CD4-positive, alpha-beta T cell treated with Interleukin-6 for 4 hours (primary cell): ENCODE data around the gene HS3ST6.
A peak's percentile ranks its signal among the peaks of the same experiment; 100 is the strongest.
"Not testable (repeated sequence)": the region's sequence is repeated elsewhere in the genome, so short reads cannot be mapped to it uniquely, and the experiment has no call there.

ENCODE experiments used
- DNase-seq: peaks from one replicate; pipeline ENCODE4 v3.0.0-alpha.2; 2020; ENCODE audit warnings: mixed read lengths

HS3ST6 gene

GRCh38 chr16:1924095-1924494 lies 5.9 kb upstream of the HS3ST6 start:
- DNase-seq = no peak

DNA sequence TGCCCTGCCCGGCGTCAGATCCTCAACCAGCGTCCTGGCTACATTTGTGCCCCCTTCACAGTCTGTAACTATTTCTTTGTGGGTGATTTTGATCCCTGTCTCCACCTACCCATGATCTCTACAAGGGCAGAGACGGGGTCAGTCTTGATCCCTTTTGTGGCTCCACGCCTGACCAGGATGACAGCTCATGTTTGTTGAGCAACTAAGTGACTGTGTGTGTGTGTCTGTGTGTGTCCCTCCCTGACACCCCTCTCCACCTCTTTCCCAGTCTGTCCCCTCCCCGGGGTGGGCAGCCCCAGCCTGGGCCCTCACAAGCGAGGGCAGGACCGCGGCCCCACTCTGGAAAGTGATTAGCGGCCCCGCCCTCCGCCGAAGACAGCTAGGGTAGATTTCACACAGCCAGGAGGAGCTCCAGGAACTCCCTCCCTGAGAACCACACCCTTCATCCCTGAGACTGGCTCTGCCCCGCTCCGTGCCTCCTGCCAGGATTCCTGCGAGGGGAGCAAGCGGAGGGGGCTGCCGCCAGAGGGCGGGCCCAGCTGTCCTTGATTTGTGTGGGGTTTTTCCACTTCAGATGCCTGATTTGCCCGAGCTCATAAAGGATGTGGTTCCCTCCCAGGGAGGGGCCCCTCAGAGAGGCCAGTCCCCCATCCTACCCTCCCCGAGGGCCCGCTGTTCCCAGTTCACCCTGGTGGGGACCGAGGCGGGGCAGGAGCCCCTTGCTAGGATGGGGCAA lies 5.3 kb upstream of the HS3ST6 start:
- peak; percentile 38 for DNase-seq

DNA sequence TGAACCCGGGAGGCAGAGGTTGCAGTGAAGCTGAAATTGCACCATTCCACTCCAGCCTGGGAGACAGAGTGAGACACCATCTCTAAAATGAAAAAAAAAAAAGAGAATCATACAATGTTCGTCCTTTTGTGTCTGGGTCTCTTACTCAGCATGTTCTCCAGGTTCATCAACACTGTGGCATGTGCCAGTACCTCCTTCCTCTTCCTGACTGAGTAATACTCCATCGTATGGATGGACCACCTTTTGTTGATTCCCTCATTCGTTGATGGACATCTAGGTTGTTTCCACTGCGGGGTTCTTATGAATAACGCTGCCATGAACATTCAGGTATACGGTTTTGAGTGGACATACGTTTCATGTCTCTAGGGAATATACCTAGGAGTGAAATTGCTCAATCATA lies 4.1 kb upstream of the HS3ST6 start:
- DNase-seq = no peak

DNA sequence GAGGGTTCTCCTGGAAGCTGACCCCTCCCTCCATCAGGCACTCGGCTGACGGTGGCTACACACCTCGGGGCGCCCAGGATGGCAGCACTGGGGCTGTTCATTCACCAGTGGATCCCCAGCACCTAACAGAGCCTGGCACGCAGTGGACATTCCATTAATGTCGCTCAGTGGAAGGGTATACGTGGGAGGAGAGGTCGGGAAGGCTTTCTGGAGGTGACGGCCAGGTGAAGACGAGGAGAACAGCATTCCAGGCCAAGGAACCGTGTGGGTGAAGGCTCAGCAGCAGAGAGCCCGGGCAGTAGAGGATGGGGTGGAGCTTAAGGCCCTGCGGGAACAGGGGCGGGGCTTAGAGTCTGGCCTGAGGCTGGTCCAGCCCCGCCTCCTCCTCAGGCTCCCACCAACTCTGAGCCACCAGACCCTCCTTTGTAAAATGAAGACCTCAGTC lies 2.5 kb upstream of the HS3ST6 start:
- peak; percentile 24 for DNase-seq

DNA sequence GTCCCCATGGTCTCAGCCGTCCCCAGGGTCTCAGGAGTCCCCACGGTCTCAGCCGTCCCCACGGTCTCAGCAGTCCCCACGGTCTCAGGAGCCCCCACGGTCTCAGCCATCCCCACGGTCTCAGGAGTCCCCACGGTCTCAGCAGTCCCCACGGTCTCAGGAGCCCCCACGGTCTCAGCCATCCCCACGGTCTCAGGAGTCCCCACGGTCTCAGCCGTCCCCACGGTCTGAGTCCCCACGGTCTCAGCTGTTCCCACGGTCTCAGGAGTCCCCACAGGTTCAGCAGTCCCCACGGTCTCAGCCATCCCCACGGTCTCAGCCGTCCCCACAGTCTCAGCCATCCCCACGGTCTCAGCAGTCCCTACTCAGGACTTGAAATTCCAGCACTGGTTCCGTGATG lies 1.9 kb upstream of the HS3ST6 start:
- not testable (repeated sequence) for DNase-seq

DNA sequence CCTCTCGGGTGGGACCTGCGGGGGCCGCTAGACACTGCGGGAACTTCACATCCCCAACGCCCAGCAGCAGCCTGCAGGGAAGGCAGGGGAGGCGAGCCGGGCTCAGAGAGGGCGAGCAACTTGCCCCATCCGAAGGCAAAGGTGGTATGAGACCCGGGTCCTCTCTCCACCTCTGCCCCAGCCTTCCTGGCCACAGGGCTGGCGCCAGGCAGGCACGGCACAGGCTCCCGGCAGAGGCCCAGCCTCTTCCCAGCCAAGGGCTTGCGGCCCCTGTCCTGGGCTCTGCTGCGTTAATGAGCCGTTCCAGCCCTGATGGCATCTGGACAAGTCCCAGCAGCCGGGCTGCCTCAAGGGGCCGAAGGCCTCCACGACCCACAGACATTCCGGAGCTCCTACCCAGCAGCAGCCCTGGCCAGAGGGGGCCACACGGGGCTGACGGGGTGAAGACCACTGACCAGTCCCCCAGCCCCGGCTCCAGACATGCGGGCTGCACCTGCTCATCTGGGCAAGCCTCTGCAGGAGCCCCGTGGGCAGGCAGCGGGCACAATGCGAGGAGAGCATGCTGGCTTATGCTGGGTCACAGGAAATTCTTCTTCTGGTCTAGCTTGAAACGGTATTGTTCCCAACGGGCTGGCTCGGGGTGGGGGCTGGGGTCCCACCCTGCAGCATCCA lies 1.2 kb upstream of the HS3ST6 start:
- DNase-seq = no peak

DNA sequence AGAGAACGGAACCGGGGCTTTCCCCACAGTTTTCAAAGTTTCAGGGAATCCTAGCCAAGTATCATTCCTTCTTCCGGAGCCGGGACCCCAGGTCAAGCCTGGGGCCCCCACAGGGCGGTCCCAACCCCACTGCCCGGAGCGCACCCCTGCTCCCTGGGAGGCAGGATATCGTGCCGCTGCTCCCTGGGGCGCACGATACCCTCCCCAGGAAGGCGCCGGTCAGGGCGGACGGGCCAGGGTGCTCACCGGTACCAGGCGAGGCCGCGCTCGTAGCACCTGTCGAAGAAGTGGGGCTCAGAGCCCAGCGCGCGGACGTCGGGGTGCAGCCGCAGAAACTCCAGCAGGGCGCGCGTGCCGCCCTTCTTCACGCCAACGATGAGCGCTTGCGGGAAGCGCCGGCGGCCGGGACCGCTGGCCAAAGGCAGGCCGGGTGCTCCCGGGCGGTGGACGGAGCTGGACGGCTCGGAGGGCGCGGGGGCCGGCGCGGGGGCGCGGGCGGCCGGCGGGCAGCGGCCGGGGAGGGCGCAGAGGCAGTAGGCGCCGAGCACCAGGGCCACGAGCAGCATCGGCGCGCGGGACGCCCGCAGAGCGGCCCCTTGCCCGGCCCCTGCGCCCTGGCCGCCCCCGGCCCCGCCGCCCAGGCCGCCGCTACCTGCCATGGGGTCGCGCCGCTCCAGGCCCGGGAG lies 407 bp downstream of the HS3ST6 start:
- DNase-seq = no peak

DNA sequence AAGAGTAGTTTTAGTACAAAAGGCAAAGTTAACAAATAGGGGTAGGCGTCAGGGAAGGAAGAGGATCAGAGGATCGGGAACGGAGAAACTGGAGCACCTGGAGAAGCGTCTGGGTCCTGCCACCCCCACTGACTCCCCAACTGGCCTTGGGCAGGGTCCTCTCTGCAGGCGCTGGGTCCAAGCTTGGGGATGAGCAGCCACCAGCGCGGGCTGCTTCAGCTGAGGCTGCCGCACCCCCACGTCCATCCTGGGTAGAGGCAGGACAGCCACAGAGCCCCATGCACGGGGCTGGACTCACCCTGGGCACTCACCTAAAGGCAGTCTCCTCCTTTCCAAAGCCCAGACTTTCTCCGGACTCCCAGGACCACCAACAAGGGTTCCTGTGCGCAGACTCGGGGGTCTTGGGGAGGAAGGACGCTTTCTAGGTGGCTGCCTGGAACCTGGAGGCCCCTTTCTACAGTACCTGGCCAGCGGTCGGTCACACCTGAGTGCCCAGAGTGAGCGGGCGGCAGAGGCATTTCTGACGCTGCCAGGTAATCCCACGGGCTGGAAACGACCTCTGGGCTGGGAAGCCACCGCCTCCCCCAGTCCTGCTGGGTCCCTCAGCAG lies 1.1 kb downstream of the HS3ST6 start:
- no peak for DNase-seq

- DNase-seq = no peak
These were observed 1.6 kb downstream of the HS3ST6 start for GRCh38 chr16:1916640-1916990.

GRCh38 chr16:1915732-1916639 lies 2.2 kb downstream of the HS3ST6 start:
- DNase-seq = no peak

GRCh38 chr16:1914988-1915387 lies 3.2 kb downstream of the HS3ST6 start:
- no peak for DNase-seq

DNA sequence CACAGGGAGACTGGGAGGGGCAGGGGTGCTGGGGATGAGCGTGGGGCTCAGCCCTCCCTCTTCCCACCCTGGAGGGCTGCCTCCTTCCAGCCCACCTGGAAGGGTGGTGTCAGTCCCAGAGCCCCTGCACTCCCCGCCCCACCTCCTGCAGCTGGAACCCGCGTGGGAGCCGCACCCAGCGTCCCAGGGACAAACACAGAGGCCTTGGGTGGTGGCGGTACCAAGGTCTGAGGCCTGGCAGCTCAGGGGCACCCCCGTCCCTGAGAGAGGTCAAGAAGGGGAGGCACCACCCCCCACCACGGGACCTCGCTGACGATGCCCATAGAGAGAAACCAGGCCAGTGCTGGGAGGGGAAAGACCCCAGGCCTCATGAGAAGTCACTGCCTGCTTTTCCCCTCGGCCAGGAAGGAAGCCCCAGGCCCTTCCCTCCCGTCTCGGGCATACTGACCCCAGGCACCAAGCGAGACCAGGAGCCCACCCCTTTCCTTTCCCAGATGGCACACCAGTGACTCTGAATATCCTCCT lies 4.1 kb downstream of the HS3ST6 start:
- no peak for DNase-seq

GRCh38 chr16:1913327-1914083 lies 4.7 kb downstream of the HS3ST6 start:
- DNase-seq = no peak

DNA sequence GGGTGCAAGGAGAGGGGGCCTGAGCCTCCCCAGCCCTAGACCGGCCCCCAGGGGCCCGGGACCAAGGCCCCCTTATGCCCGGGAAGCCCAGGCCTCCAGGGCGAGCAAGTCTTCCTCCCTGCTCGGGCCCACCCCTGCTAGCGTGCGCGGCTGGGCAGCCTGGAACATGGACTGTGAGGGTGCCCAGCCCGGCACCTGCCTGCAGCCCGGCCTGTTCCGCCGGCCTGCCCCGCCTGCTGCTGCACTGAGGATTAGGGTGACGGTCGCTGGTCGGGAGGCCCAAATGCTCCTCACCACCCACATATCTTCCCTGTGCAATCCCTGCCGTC lies 6.0 kb downstream of the HS3ST6 start:
- DNase-seq = no peak

DNA sequence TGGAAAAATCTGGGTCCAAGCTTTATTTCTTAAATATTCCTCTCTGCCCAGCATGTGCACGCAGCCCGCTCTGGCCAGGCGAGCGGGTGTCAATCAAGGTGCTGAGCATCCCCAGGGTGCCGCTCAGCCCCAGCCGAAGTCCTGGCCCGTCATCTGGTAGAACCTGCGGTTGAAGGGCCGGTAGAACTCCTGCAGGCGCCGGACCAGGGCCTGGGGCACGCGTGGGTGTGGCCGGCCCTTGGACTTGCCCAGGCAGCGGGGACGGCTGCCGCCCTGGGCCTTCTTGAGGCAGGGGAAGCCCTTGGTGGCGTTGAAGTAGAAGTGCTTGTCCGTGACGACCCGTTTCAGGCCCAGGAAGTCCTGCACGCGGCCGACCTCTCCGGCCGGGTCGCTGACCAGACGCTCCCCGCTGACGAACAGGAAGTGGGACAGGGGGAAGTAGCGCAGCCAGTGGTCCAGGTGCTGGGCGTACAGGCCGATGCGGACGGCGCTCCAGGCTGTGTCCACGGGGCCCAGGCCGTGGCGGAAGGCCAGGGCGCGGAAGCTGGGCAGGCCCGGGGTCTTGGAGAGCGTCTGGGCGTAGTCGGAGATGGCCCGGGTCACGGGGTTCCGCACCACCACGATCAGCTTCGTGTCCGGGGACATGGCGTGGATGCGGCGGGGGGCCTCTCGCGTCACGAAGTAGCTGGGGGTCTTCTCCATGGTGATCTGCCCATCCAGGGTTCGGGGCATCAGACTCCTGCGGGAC lies 6.6 kb downstream of the HS3ST6 start:
- DNase-seq = no peak

GRCh38 chr16:1909561-1910231 lies 8.5 kb downstream of the HS3ST6 start:
- no peak for DNase-seq

- DNase-seq = no peak
These were observed 9.2 kb downstream of the HS3ST6 start for GRCh38 chr16:1908983-1909382.

DNA sequence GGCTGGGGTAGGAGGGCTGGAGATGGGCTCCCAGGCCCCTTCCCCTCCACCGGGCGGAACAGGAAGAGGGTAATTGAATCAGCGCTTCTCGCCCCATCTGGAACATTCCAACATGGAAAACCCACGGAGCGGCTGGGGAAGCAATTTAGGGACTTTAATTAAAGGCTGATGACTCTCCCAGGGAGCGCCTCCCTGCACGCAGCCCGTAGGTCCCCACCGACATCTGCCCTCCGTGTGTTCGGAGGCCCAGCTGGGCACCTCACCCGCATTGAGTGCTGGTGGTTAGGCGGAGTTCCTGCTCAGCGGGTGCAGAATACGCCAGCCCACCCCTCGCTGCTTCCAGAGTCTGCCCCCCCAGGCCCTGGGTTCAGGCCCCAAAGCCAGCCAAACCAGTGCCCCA lies 10.0 kb downstream of the HS3ST6 start:
- DNase-seq = no peak

GRCh38 chr16:1907226-1907860 lies 10.9 kb downstream of the HS3ST6 start:
- no peak for DNase-seq

DNA sequence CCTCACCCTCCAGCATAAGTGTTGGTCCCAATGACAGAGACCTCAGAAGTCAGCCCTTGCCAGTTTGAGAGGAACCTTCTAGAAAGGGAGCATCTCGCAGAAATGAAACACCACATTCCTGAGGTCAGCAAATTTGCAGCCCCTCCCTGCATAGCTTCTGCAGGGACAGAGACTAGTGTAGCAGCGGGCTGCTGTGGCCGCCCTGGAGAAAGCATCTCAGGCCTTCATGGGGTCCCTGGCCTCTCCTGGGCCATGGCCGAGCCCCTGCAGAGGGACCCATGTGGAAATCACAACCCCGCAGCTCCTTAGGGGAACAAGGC lies 11.4 kb downstream of the HS3ST6 start:
- DNase-seq = no peak
